ENCODE data around the gene ATP13A2.

Gene ATP13A2

GRCh38 chr1:17027900-17028299, 16.2 kb upstream of the ATP13A2 start:
- DNase-seq: no peak

DNA sequence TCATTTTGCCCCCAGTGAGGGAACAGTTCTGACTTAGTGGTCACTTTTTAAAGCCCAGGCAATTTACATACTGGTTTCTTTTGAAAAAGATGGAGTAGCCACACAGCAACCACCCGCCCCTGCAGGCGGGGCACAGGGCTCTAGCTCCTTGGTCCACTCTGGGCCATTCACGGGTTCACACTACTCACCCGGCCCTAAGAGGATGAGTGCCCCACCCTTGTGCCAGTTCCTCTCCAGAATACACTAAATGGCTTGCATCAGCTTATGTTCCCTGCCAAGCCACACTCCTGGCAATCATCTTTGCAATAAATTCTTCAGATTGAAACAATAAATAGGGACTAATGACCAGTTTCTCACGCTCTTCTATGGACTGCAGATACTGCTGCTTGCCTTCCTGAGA, 15.7 kb upstream of the ATP13A2 start:
- no peak for DNase-seq

GRCh38 chr1:17024721-17025120, 13.0 kb upstream of the ATP13A2 start:
- DNase-seq: no peak

DNA sequence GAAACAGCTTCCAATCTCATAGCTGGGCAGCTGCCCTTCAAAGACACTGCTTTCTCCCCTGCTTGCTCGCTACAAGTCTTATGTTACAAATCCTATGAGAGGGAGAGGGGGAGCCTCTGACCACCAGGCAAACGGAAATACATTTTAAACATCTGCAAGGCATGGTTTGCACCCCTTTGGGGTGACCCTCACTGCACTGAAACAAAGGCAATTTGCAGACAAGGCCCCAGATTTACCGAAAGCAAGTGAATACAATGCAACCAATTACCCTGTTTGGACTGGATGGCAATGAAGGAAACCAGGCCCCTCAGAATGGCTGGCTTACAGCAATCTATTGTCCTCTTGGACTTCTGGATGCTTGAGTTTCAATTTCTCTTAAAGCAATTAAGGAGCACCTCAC, 11.8 kb upstream of the ATP13A2 start:
- no peak for DNase-seq

- DNase-seq: no peak
Observed at GRCh38 chr1:17023102-17023501, 11.4 kb upstream of the ATP13A2 start.

DNA sequence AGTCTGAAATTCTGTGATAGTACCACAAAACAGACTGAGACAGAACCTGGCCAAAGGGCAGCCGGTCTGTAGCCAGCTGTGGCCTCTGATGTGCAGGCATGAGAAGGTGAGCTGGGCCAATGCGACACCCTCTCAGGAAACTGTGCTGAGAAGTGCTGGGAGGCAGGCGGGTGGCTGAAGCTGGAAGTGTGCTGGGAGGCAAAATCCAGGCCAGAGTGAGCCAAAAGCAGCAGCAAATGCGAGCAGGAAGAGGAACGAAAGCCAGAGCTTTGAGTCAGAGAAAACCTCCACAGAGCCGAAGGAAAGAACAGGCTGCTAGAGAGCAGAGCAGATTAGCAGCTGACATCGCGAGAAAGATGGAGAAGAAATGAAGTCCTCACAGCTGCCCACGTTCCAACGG, 10.2 kb upstream of the ATP13A2 start:
- DNase-seq: no peak

- DNase-seq: no peak
Observed at GRCh38 chr1:17020502-17020901, 8.8 kb upstream of the ATP13A2 start.

DNA sequence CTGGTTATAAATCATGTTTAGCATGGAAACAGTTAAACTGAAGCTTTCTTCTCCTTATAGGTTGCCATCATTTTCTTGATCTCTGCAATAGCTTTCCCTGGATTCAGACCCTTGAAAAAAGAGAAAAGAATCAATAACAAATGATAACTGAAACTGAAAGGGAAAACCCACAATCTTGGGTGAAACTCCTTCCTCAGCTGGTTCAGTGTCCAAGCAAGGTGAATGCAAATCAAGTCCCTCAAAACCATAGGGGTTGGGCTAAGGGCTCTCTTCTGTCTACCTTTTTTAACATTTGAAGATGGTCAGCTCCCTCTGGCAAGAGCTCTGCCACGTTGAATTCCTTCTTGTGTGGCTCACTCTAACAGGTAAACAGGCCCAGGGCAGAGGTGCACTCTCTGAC, 7.1 kb upstream of the ATP13A2 start:
- no peak for DNase-seq

- DNase-seq: no peak
Observed at GRCh38 chr1:17017435-17017834, 5.7 kb upstream of the ATP13A2 start.

DNA sequence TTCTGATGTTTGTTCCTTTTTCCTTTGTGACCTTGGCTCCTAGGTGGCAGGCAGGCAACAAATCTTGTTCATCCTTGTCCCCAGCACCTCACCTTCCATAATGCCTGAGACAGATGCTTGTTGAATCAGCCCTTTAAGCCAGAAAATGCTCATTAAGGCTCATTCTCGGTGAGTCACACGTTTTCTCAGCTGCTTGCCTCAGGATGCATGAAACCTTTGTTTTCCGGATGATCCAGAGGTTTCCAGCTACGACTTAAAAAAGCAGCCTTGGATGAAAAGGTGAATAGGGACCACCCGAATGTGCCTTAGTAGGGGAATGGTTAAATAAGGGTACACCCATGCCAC, 4.6 kb upstream of the ATP13A2 start:
- DNase-seq: peak; percentile 57

- no peak for DNase-seq
Observed at GRCh38 chr1:17014671-17015567, 3.2 kb upstream of the ATP13A2 start.

DNA sequence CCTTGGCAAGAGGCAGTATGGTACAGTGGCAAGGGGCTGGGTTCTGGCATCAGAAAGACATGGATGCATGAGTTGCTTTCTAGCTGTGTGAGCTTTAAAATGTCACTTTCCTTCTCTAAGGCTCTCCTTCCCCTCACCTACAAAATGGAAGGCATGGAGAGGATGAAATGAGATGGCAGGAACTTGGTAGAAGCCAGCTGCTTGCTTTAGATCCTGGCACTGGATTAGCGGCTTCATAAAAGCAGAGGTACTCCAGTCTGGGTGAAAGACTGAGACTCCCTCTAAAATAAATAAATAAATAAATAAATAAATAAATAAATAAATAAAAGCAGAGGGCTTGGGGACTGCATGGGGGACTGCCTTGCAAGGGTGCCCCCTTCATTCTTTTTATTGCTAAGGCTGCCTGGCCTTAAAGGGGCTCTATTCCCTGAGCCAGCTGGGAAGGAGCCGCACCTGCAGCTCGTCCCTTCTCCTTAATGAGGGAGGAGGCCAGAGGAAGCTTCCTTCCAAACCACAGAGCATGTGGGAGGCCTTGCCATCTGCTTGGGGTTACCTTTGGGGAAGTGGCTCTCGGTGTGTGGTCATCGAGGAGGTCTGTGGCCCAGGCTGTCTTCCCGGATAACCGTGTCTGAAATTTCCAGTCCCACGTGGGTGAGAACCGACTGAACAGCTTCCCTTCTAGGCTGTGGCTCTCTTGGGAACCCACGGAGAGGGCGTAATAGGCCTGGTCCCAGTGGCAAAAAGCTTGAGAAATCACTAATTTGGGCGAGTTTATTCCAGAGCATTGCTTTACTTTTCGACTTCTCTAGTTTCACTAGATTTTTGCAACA, 2.0 kb upstream of the ATP13A2 start:
- no peak for DNase-seq

- peak; percentile 29 for DNase-seq
Observed at GRCh38 chr1:17012775-17013490, 1.2 kb upstream of the ATP13A2 start.

DNA sequence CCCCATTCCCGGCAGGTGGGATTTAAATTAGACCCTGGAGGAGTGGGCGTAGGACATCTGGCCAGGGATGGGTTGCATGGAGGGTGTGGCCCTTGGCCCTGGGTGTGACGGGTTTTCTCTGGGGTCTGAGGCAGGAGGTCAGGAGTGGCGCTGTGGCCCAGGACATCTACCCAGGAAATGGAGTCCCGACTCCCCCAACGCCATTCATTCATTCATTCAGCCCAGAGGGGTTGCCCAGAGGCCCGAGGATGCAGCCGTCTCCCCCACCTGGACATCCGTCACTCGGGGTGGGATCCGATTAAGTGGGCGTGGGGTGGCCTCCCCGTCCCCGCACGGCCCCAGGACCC, 663 bp downstream of the ATP13A2 start:
- no peak for DNase-seq

- DNase-seq: no peak
Observed at GRCh38 chr1:17009706-17010105, 2.0 kb downstream of the ATP13A2 start.

DNA sequence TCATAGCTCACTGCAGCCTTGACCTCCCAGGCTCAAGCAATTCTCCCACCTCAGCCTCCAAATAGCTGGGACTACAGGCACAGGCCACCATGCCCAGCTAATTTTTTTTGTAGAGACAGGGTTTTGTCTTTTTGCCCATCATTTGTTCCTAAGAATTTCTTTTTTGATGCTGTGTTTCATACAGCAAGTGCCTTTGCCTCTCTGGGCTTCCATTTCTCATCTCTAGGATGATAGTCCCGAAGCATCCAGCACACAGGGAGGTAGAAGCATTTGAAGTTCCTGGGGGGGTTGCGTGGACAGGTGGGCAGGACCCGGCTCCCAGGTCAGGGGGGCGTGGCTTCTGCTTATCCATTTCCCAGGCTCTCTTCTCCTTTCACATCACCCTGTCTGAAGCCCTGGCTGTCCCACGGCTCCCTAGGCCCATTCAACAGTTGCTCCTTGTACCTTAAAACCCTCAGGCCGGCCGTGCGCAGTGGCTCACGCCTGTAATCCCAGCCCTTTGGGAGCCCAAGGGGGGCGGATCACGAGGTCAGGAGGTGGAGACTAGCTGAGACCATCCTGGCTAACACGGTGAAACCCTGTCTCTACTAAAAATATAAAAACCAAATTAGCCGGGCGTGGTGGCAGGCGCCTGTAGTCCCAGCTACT, 3.4 kb downstream of the ATP13A2 start:
- DNase-seq: no peak

GRCh38 chr1:17007121-17007520, 4.6 kb downstream of the ATP13A2 start:
- DNase-seq: no peak

DNA sequence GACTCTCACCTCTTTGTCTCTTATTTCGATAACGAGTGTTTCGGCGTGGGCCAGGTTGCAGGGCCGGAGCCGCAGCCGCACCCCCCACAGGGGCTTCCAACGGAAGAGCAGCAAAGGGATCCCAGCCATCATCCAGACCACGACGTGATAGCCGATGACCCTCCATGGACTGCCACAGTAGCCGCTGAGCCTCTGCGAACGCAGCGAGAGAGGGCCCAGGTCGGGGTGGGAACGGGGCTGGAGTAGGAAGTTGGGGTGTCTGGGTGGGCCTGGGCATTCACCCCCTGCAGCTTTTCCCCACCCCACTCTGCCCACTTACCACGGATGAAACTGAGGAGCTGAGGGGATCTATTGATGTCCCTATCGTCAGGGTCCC, 6.4 kb downstream of the ATP13A2 start:
- DNase-seq: no peak

GRCh38 chr1:17004466-17005364, 7.0 kb downstream of the ATP13A2 start:
- no peak for DNase-seq

DNA sequence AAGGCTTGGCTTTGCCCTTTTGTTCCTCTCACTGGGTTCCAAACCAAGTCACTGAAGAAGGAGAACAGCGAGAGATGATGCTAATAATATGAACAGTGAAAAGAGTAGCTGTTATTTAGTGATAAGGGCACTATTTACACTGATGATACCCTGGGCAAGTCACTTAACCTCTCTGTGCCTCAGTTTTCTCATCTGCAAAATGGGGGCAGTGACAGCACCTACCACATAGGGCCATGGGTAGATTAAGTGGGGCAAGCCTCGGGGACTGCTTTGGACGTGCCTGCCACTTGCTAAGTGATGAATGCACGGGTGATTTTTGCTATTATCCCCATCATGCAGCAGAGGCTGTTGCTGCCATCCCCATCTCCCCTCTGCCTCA, 9.2 kb downstream of the ATP13A2 start:
- no peak for DNase-seq

- DNase-seq: no peak
Observed at GRCh38 chr1:17001760-17002523, 9.8 kb downstream of the ATP13A2 start.

Measured in fibroblast of skin of right quadriceps (primary cell).